Activated CD8-positive, alpha-beta memory T cell treated with anti-CD3 and anti-CD28 coated beads, Interleukin-2, amount 50 U/mL, for 48 hours (primary cell): ENCODE measurements around the gene HMGXB3.

Experiments used
- DNase-seq: peaks from one replicate; pipeline ENCODE4 v3.0.0-alpha.2; 2020

The HMGXB3 gene

GRCh38 chr5:150101023-150101422, 100.5 kb downstream of the HMGXB3 start:
- DNase-seq, result no peak
